HEK293 (cell line): ENCODE measurements around the gene RPS15.

Experiments used
- CTCF ChIA-PET: fragments of 350-600 bp; formaldehyde crosslinking; extraction: SDS; loops from one replicate; lab custom pipeline; 2021; ENCODE audit warnings: antibody characterized with exemption; lab: Yijun Ruan, JAX
- POLR2A ChIA-PET: fragments of 300-600 bp; formaldehyde crosslinking; extraction: SDS; loops from one replicate; lab custom pipeline; 2020; ENCODE audit warnings: antibody characterized with exemption, inconsistent platforms; lab: Yijun Ruan, JAX
- H3K27ac ChIP-seq: fragments of 200-500 bp; sonication (Bioruptor generic); 2 replicates; pipeline ENCODE4 v1.5.1; 2014; ENCODE audit warnings: low read depth, low read length, control low read depth, inconsistent platforms; ENCODE audit errors: extremely low read depth
- H3K36me3 ChIP-seq, 2 experiments: fragments of 200-500 bp in 1 of 2; sonication (Bioruptor generic) in 1 of 2; 1 replicate in 1 of 2; 2 replicates in 1 of 2; pipeline ENCODE4 v1.5.1; 2014 to 2017; ENCODE audit warnings: inconsistent platforms in 2 of 2, low read length in 2 of 2; ENCODE audit not compliant: control insufficient read depth in 2 of 2, insufficient read depth in 1 of 2
- H3K4me1 ChIP-seq: fragments of 200-500 bp; sonication (Bioruptor generic); 2 replicates; pipeline ENCODE4 v1.5.1; 2014; ENCODE audit warnings: mild to moderate bottlenecking, low read length, inconsistent platforms; ENCODE audit not compliant: control insufficient read depth, insufficient read depth
- H3K4me3 ChIP-seq: 2 replicates; pipeline ENCODE4 v1.5.1; 2011; ENCODE audit warnings: low read depth, mild to moderate bottlenecking, control low read depth, low read length, moderate library complexity
- H3K9me3 ChIP-seq: fragments of 200-500 bp; sonication (Bioruptor generic); 2 replicates; pipeline ENCODE4 v1.5.1; 2014; ENCODE audit warnings: low read depth, low read length, inconsistent platforms; ENCODE audit not compliant: control insufficient read depth, insufficient read depth
- EGR2 ChIP-seq: fragments of 450-650 bp; formaldehyde crosslinking; IDR thresholded peaks from 2 replicates; pipeline ENCODE4 v1.5.1; 2016; ENCODE audit warnings: low read depth, missing biosample characterization, missing genetic modification characterization
- GLI2 ChIP-seq: fragments of 450-650 bp; formaldehyde crosslinking; IDR thresholded peaks from 2 replicates; pipeline ENCODE4; 2017; ENCODE audit warnings: missing biosample characterization, missing genetic modification characterization, low read depth, borderline replicate concordance
- SALL2 ChIP-seq: fragments of 450-650 bp; formaldehyde crosslinking; IDR thresholded peaks from 2 replicates; pipeline ENCODE4 v1.5.0; 2017; ENCODE audit warnings: missing biosample characterization, mild to moderate bottlenecking, missing genetic modification characterization, borderline replicate concordance
- SCRT2 ChIP-seq: fragments of 450-650 bp; formaldehyde crosslinking; IDR thresholded peaks from 2 replicates; pipeline ENCODE4 v1.5.1; 2016; ENCODE audit warnings: missing biosample characterization, missing genetic modification characterization
- SP3 ChIP-seq: fragments of 450-650 bp; formaldehyde crosslinking; IDR thresholded peaks from 2 replicates; pipeline ENCODE4 v1.5.1; 2016; ENCODE audit warnings: missing biosample characterization, missing genetic modification characterization
- WT1 ChIP-seq: fragments of 450-650 bp; formaldehyde crosslinking; IDR thresholded peaks from 2 replicates; pipeline ENCODE4 v1.5.1; 2016; ENCODE audit warnings: missing biosample characterization, missing genetic modification characterization
- YY2 ChIP-seq: fragments of 450-650 bp; formaldehyde crosslinking; IDR thresholded peaks from 2 replicates; pipeline ENCODE4 v1.5.1; 2016; ENCODE audit warnings: missing biosample characterization, missing genetic modification characterization
- ZBTB6 ChIP-seq: fragments of 450-650 bp; formaldehyde crosslinking; IDR thresholded peaks from 2 replicates; pipeline ENCODE4 v1.5.1; 2017; ENCODE audit warnings: missing biosample characterization, missing genetic modification characterization
- ZFHX2 ChIP-seq: fragments of 450-650 bp; formaldehyde crosslinking; conservative IDR thresholded peaks from 2 replicates; pipeline ENCODE4 v1.5.1; 2016; ENCODE audit warnings: missing biosample characterization, missing genetic modification characterization
- ZNF175 ChIP-seq: fragments of 450-650 bp; formaldehyde crosslinking; IDR thresholded peaks from 2 replicates; pipeline ENCODE4 v1.5.1; 2016; ENCODE audit warnings: missing biosample characterization, missing genetic modification characterization
- ZNF211 ChIP-seq: fragments of 450-650 bp; formaldehyde crosslinking; IDR thresholded peaks from 2 replicates; pipeline ENCODE4 v1.5.1; 2016; ENCODE audit warnings: low read depth, missing biosample characterization, missing genetic modification characterization
- ZNF23 ChIP-seq: fragments of 450-650 bp; formaldehyde crosslinking; IDR thresholded peaks from 2 replicates; pipeline ENCODE4 v1.5.1; 2016; ENCODE audit warnings: missing biosample characterization, missing genetic modification characterization, borderline replicate concordance
- ZNF530 ChIP-seq: fragments of 450-650 bp; formaldehyde crosslinking; IDR thresholded peaks from 2 replicates; pipeline ENCODE4 v1.5.1; 2016; ENCODE audit warnings: low read depth, missing biosample characterization, missing genetic modification characterization
- ZNF610 ChIP-seq: fragments of 450-650 bp; formaldehyde crosslinking; IDR thresholded peaks from 2 replicates; pipeline ENCODE4 v1.5.1; 2016; ENCODE audit warnings: missing biosample characterization, missing genetic modification characterization, borderline replicate concordance
- ZNF670 ChIP-seq: fragments of 450-650 bp; formaldehyde crosslinking; IDR thresholded peaks from 2 replicates; pipeline ENCODE4 v1.5.1; 2016; ENCODE audit warnings: missing biosample characterization, missing genetic modification characterization, low read depth
- ZSCAN5A ChIP-seq: fragments of 450-650 bp; formaldehyde crosslinking; IDR thresholded peaks from 2 replicates; pipeline ENCODE4 v1.5.1; 2016; ENCODE audit warnings: missing biosample characterization, missing genetic modification characterization
- TF ChIP-seq, protein P1 (sequence below): fragments of 450-650 bp; formaldehyde crosslinking; IDR thresholded peaks from 2 replicates; pipeline ENCODE4 v1.5.1; 2016; ENCODE audit warnings: missing biosample characterization, missing genetic modification characterization

The RPS15 gene

GRCh38 chr19:1421958-1422305, 16.3 kb upstream of the RPS15 start:
- TF ChIP-seq ZSCAN5A, result no peak
- TF ChIP-seq ZFHX2, result peak; percentile 44; the same call in 1 of the 2 replicates
- TF ChIP-seq ZNF23 (tag by site-specific recombination), result no peak
- peak; percentile 44; the same call in 1 of the 2 replicates for TF ChIP-seq EGR2 (tag by site-specific recombination)
- TF ChIP-seq ZNF670 (tag by site-specific recombination), result no peak
- no peak for TF ChIP-seq GLI2 (tag by site-specific recombination)
- no peak for TF ChIP-seq ZNF610
- TF ChIP-seq SCRT2 (tag by site-specific recombination), result 0 out of 2 replicates have a peak, but pooled peaks have one; percentile 22
- 0 out of 2 replicates have a peak, but pooled peaks have one; percentile 5 for TF ChIP-seq WT1 (tag by site-specific recombination)
- no peak for TF ChIP-seq ZNF530
- CTCF ChIA-PET, result no interaction called here
- Histone ChIP-seq H3K9me3 (no peaks in the 10 kb centered on the region), H3K4me3 (no peak overlapping the region), H3K4me1 (0 out of 2 replicates have a peak, but pooled peaks cover 3% of the 10 kb centered on the region), H3K27ac (no peak overlapping the region), H3K36me3 (peaks cover 5 to 99% of the 10 kb centered on the region in 2 experiments)
- POLR2A ChIA-PET, result no interaction called here

- CTCF ChIA-PET, result no interaction called here
- Histone ChIP-seq H3K36me3 (peaks cover 5 to 99% of the 10 kb centered on the region in 2 experiments), H3K4me3 (no peak overlapping the region)
Measured at GRCh38 chr19:1422360-1422759, 15.8 kb upstream of the RPS15 start.

GRCh38 chr19:1422943-1423342, 15.3 kb upstream of the RPS15 start:
- no peak overlapping the region for H3K4me3 ChIP-seq
- ChIA-PET CTCF (no interaction called here), POLR2A (no interaction called here)
- no peaks in the 10 kb centered on the region for H3K4me1 ChIP-seq
- TF ChIP-seq ZNF211 (tag by site-specific recombination), result no peak
- no peak for TF ChIP-seq ZNF175 (tag by site-specific recombination)
- no peak for TF ChIP-seq ZBTB6 (tag by site-specific recombination)
- TF ChIP-seq, protein P1, sequence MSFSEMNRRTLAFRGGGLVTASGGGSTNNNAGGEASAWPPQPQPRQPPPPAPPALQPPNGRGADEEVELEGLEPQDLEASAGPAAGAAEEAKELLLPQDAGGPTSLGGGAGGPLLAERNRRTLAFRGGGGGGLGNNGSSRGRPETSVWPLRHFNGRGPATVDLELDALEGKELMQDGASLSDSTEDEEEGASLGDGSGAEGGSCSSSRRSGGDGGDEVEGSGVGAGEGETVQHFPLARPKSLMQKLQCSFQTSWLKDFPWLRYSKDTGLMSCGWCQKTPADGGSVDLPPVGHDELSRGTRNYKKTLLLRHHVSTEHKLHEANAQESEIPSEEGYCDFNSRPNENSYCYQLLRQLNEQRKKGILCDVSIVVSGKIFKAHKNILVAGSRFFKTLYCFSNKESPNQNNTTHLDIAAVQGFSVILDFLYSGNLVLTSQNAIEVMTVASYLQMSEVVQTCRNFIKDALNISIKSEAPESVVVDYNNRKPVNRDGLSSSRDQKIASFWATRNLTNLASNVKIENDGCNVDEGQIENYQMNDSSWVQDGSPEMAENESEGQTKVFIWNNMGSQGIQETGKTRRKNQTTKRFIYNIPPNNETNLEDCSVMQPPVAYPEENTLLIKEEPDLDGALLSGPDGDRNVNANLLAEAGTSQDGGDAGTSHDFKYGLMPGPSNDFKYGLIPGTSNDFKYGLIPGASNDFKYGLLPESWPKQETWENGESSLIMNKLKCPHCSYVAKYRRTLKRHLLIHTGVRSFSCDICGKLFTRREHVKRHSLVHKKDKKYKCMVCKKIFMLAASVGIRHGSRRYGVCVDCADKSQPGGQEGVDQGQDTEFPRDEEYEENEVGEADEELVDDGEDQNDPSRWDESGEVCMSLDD (tag by site-specific recombination), result no peak
- no peak for TF ChIP-seq SP3 (tag by site-specific recombination)
- TF ChIP-seq SALL2 (tag by site-specific recombination), result no peak
- TF ChIP-seq, all 188 proteins: peak for 0
- Histone ChIP-seq H3K9me3 (no peaks in the 10 kb centered on the region), H3K27ac (0 out of 2 replicates have a peak overlapping the region, but pooled peaks have one; percentile 48), H3K36me3 (peaks cover 5 to 99% of the 10 kb centered on the region in 2 experiments)

More at GRCh38 chr19:1422360-1422759, 15.8 kb upstream of the RPS15 start:
- 0 out of 2 replicates have a peak, but pooled peaks have one; percentile 2 for TF ChIP-seq WT1 (tag by site-specific recombination)
- TF ChIP-seq SCRT2 (tag by site-specific recombination), result 0 out of 2 replicates have a peak, but pooled peaks have one; percentile 3
- TF ChIP-seq, protein P1 (tag by site-specific recombination), result no peak
- TF ChIP-seq YY2 (tag by site-specific recombination), result no peak
- POLR2A ChIA-PET, result no interaction called here
- H3K4me1 ChIP-seq, result no peaks in the 10 kb centered on the region
- peak overlapping the region; percentile 48; the same call in 1 of the 2 replicates for H3K27ac ChIP-seq
- H3K9me3 ChIP-seq, result no peaks in the 10 kb centered on the region
